Astrocyte (in vitro differentiated cells and primary cell): ENCODE results near the gene PCGF3.

Experiments
- EZH2 ChIP-seq: IDR thresholded peaks from 2 replicates; pipeline ENCODE4 v1.6.1; 2012; ENCODE audit warnings: mild to moderate bottlenecking, low read length, inconsistent platforms; ENCODE audit not compliant: insufficient read depth
- TF ChIP-seq, protein P1 (sequence below): IDR thresholded peaks from 2 replicates; pipeline ENCODE4 v1.5.1; 2011; ENCODE audit warnings: low read depth, mild to moderate bottlenecking, inconsistent platforms, low read length, moderate library complexity; ENCODE audit not compliant: insufficient read depth

DNA sequence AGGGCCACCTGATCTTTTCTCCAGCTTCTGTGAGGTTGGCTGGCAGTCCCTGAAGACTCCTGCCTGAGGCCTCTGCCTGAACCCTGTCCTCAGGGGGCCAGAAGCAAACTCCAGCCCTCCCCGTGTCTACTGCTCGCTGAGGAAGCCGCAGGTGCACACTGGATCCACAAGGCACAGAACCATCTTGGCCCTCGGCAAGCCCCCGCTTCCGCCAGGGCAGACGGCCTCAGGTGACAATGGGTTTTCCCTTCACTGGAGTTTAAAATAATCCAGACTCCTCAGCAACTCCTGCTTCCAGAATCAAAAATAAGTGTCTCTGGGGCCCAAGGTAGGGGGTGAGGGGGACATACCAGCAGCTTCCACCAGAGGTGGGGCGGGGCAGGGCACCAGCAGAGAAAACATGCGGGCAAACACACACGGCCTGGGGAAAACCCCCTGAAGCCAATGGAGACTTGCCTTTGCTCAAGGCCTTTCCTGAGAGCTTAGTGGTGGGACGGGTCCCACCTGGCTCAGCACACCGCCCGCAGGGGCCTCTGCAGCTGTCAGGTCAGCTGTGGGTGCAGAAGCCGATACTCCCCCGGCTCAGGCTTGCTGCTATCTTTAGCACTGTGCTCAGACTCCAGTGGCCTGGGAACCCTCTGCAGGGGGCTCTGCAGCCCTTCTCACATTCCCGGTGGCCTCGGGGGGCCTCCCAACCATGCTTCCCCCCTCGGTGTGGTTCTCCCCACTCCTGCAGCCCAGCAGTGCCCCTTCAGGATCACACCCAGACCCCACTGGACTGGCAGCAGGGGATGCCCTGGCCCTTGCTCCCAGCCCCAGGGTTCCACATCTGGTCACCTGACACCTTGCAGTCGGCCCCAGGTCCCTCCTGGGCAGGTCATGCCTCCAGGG, 29.4 kb upstream of the PCGF3 start:
- TF ChIP-seq, protein P1, sequence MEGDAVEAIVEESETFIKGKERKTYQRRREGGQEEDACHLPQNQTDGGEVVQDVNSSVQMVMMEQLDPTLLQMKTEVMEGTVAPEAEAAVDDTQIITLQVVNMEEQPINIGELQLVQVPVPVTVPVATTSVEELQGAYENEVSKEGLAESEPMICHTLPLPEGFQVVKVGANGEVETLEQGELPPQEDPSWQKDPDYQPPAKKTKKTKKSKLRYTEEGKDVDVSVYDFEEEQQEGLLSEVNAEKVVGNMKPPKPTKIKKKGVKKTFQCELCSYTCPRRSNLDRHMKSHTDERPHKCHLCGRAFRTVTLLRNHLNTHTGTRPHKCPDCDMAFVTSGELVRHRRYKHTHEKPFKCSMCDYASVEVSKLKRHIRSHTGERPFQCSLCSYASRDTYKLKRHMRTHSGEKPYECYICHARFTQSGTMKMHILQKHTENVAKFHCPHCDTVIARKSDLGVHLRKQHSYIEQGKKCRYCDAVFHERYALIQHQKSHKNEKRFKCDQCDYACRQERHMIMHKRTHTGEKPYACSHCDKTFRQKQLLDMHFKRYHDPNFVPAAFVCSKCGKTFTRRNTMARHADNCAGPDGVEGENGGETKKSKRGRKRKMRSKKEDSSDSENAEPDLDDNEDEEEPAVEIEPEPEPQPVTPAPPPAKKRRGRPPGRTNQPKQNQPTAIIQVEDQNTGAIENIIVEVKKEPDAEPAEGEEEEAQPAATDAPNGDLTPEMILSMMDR, result no peak
- no peak for TF ChIP-seq EZH2
